Measurements from ENCODE around the gene ARIH2.

GRCh38 chr3:48950051-48950450 is 31.4 kb downstream of the ARIH2 start:
- TF ChIP-seq CTCF (IDR thresholded peaks at IDR 0.05) = no peak
- TF ChIP-seq POLR2AphosphoS5 (IDR thresholded peaks at IDR 0.05) = no peak
- TF ChIP-seq EP300 (IDR thresholded peaks at IDR 0.05) = no peak
- no peak for TF ChIP-seq POLR2A (IDR thresholded peaks at IDR 0.05)

Measured in stomach (tissue), 4 donors.